GM12891 (cell line): ENCODE measurements around the gene PLA2G1B.

ENCODE experiments used
- PAX5 ChIP-seq: IDR thresholded peaks from 2 replicates; pipeline ENCODE4 v1.6.1; 2011; ENCODE audit warnings: low read length, moderate library complexity, mild to moderate bottlenecking; ENCODE audit not compliant: insufficient read depth, severe bottlenecking
- POLR2A ChIP-seq: IDR thresholded peaks from 2 replicates; pipeline ENCODE4 v1.6.1; 2011; ENCODE audit warnings: low read depth, low read length, control low read depth
- POLR2AphosphoS5 ChIP-seq: IDR thresholded peaks from 2 replicates; pipeline ENCODE4 v1.6.1; 2011; ENCODE audit warnings: low read depth, low read length, control low read depth
- POU2F2 ChIP-seq: IDR thresholded peaks from 2 replicates; pipeline ENCODE4 v1.6.1; 2011; ENCODE audit warnings: low read depth, mild to moderate bottlenecking, control low read depth, low read length, moderate library complexity
- SPI1 ChIP-seq: IDR thresholded peaks from 2 replicates; pipeline ENCODE4 v1.6.1; 2011; ENCODE audit warnings: low read depth, low read length, control low read depth
- TAF1 ChIP-seq: IDR thresholded peaks from 2 replicates; pipeline ENCODE4 v1.6.1; 2011; ENCODE audit warnings: low read depth, low read length, control low read depth

GRCh38 chr12:120370343-120371243 is 43.0 kb upstream of the PLA2G1B start:
- TF ChIP-seq POLR2A (no peak), POLR2AphosphoS5 (no peak), POU2F2 (no peak), TAF1 (no peak), PAX5 (no peak), SPI1 (no peak)
